Measurements from ENCODE around the gene NCSTN.

NCSTN gene

GRCh38 chr1:160370561-160371345, 27.6 kb downstream of the NCSTN start:
- TF ChIP-seq EP300 (IDR thresholded peaks at IDR 0.05; ENCODE audit: borderline replicate concordance) (no peak), FOXM1 (IDR thresholded peaks at IDR 0.05; ENCODE audit: borderline replicate concordance, low read depth) (no peak), NFIC (IDR thresholded peaks at IDR 0.05) (no peak), EGR1 (IDR thresholded peaks at IDR 0.05) (no peak), TAF1 (IDR thresholded peaks at IDR 0.05; ENCODE audit: low read depth) (no peak), REST (IDR thresholded peaks at IDR 0.05; ENCODE audit: low read depth) (no peak), MAX (IDR thresholded peaks at IDR 0.05) (no peak), ZBTB7A (IDR thresholded peaks at IDR 0.05; ENCODE audit: low read depth) (no peak), TCF12 (IDR thresholded peaks at IDR 0.05; ENCODE audit: low read depth) (no peak), TEAD4 (IDR thresholded peaks at IDR 0.05) (no peak), YY1 (IDR thresholded peaks at IDR 0.05; ENCODE audit: low read depth) (no peak), RAD21 (IDR thresholded peaks at IDR 0.05; ENCODE audit: low read depth) (no peak), USF1 (IDR thresholded peaks at IDR 0.05) (no peak)

GRCh38 chr1:160371346-160371631, 28.1 kb downstream of the NCSTN start:
- no peak for TF ChIP-seq CREB1 (IDR thresholded peaks at IDR 0.05; ENCODE audit: low read depth)
- no peak for TF ChIP-seq EP300 (IDR thresholded peaks at IDR 0.05; ENCODE audit: borderline replicate concordance)
- TF ChIP-seq YY1 (IDR thresholded peaks at IDR 0.05; ENCODE audit: low read depth) = no peak
- TF ChIP-seq TCF12 (IDR thresholded peaks at IDR 0.05; ENCODE audit: low read depth) = no peak
- TF ChIP-seq EGR1 (IDR thresholded peaks at IDR 0.05) = no peak
- no peak for TF ChIP-seq ZBTB7A (IDR thresholded peaks at IDR 0.05; ENCODE audit: low read depth)
- TF ChIP-seq REST (IDR thresholded peaks at IDR 0.05; ENCODE audit: low read depth) = no peak
- no peak for TF ChIP-seq TEAD4 (IDR thresholded peaks at IDR 0.05)
- no peak for TF ChIP-seq RAD21 (IDR thresholded peaks at IDR 0.05; ENCODE audit: low read depth)
- TF ChIP-seq USF1 (IDR thresholded peaks at IDR 0.05) = no peak

- TF ChIP-seq EP300 (IDR thresholded peaks at IDR 0.05; ENCODE audit: borderline replicate concordance) (no peak), CEBPB (IDR thresholded peaks at IDR 0.05) (no peak), ZBTB7A (IDR thresholded peaks at IDR 0.05; ENCODE audit: low read depth) (no peak), CREB1 (IDR thresholded peaks at IDR 0.05; ENCODE audit: low read depth) (no peak), TCF12 (IDR thresholded peaks at IDR 0.05; ENCODE audit: low read depth) (no peak), TEAD4 (IDR thresholded peaks at IDR 0.05) (no peak), REST (IDR thresholded peaks at IDR 0.05; ENCODE audit: low read depth) (no peak), EGR1 (IDR thresholded peaks at IDR 0.05) (no peak), NFIC (IDR thresholded peaks at IDR 0.05) (no peak), USF1 (IDR thresholded peaks at IDR 0.05) (no peak), RAD21 (IDR thresholded peaks at IDR 0.05; ENCODE audit: low read depth) (no peak), FOXM1 (IDR thresholded peaks at IDR 0.05; ENCODE audit: borderline replicate concordance, low read depth) (no peak), TAF1 (IDR thresholded peaks at IDR 0.05; ENCODE audit: low read depth) (no peak), YY1 (IDR thresholded peaks at IDR 0.05; ENCODE audit: low read depth) (no peak), MAX (IDR thresholded peaks at IDR 0.05) (no peak)
Measured at GRCh38 chr1:160371756-160372155, 28.6 kb downstream of the NCSTN start.

- peak; percentile 65; the same call in 1 of the 2 replicates for TF ChIP-seq CEBPB (IDR thresholded peaks at IDR 0.05)
- no peak for TF ChIP-seq FOXM1 (IDR thresholded peaks at IDR 0.05; ENCODE audit: borderline replicate concordance, low read depth)
- TF ChIP-seq REST (IDR thresholded peaks at IDR 0.05; ENCODE audit: low read depth) = peak; percentile 78
Measured at GRCh38 chr1:160373696-160374095, 30.5 kb downstream of the NCSTN start.
